ENCODE data around the gene ZNF335. TPM values are rescaled to one million over a fixed set of nuclear protein-coding genes. Genes with fewer than 3 reads are reported as not detected.

ZNF335 gene
- total RNA-seq, result 26.6 and 29.1 TPM in 2 replicates

GRCh38 chr20:45971675-45972499, at the start of gene ZNF335:
TSS of gene ZNF335 (minus strand) at chr20:45972203. CDS start at chr20:45971410, 793 bp downstream.

GRCh38 chr20:45934586-45935415, 37.2 kb downstream of the ZNF335 start, which contains the start of gene PCIF1:
TSS of gene PCIF1 (plus strand) at chr20:45934683. CDS start at chr20:45939000, 4,317 bp downstream.

GRCh38 chr20:45911486-45912343, 60.3 kb downstream of the ZNF335 start, which contains the start of gene PLTP:
TSS of gene PLTP (minus strand) at chr20:45912155. CDS start at chr20:45911452, 703 bp downstream.

Other genes with a start within 250 kb of the ZNF335 start
- gene SPINT4, start 249.9 kb downstream of the ZNF335 start, total RNA-seq, result not detected in 2 replicates
- not detected in 2 replicates for gene WFDC3, start 180.3 kb downstream of the ZNF335 start, total RNA-seq
- 11.0 and 11.7 TPM in 2 replicates for gene DNTTIP1, start 180.2 kb downstream of the ZNF335 start, total RNA-seq
- 3.9 and 16.9 TPM in 2 replicates for gene UBE2C, start 159.6 kb downstream of the ZNF335 start, total RNA-seq
- not detected in 2 replicates for gene TNNC2, start 144.9 kb downstream of the ZNF335 start, total RNA-seq
- gene SNX21, start 138.4 kb downstream of the ZNF335 start, total RNA-seq, result 61.6 and 65.1 TPM in 2 replicates
- gene ACOT8, start 114.8 kb downstream of the ZNF335 start, total RNA-seq, result 34.5 and 38.5 TPM in 2 replicates
- gene ZSWIM3, start 114.6 kb downstream of the ZNF335 start, total RNA-seq, result 5.5 and 8.4 TPM in 2 replicates
- 10.2 and 17.5 TPM in 2 replicates for gene ZSWIM1, start 91.0 kb downstream of the ZNF335 start, total RNA-seq
- 0.98 and 2.0 TPM in 2 replicates for gene SPATA25, start 84.6 kb downstream of the ZNF335 start, total RNA-seq
- gene NEURL2, start 81.0 kb downstream of the ZNF335 start, total RNA-seq, result 2.9 and 3.5 TPM in 2 replicates
- 38.4 and 66.0 TPM in 2 replicates for gene CTSA, start 80.9 kb downstream of the ZNF335 start, total RNA-seq
- 4.4 and 9.4 TPM in 2 replicates for gene PLTP, start 60.0 kb downstream of the ZNF335 start, total RNA-seq
- 20.0 and 24.0 TPM in 2 replicates for gene PCIF1, start 37.5 kb downstream of the ZNF335 start, total RNA-seq
- gene MMP9, start 36.7 kb upstream of the ZNF335 start, total RNA-seq, result 0.87 and 1.2 TPM in 2 replicates
- 0.33 and 2.0 TPM in 2 replicates for gene SLC12A5, start 57.0 kb upstream of the ZNF335 start, total RNA-seq
- gene NCOA5, start 117.8 kb upstream of the ZNF335 start, total RNA-seq, result 19.2 and 20.6 TPM in 2 replicates
- gene CD40, start 146.1 kb upstream of the ZNF335 start, total RNA-seq, result 18.5 and 26.6 TPM in 2 replicates